ENCODE measurements around the gene IGF2BP3.

IGF2BP3 gene

GRCh38 chr7:23472046-23472445 lies 1.8 kb upstream of the IGF2BP3 start:
- DNase-seq (ENCODE audit: low read depth in 2 of 2), result no peak

DNA sequence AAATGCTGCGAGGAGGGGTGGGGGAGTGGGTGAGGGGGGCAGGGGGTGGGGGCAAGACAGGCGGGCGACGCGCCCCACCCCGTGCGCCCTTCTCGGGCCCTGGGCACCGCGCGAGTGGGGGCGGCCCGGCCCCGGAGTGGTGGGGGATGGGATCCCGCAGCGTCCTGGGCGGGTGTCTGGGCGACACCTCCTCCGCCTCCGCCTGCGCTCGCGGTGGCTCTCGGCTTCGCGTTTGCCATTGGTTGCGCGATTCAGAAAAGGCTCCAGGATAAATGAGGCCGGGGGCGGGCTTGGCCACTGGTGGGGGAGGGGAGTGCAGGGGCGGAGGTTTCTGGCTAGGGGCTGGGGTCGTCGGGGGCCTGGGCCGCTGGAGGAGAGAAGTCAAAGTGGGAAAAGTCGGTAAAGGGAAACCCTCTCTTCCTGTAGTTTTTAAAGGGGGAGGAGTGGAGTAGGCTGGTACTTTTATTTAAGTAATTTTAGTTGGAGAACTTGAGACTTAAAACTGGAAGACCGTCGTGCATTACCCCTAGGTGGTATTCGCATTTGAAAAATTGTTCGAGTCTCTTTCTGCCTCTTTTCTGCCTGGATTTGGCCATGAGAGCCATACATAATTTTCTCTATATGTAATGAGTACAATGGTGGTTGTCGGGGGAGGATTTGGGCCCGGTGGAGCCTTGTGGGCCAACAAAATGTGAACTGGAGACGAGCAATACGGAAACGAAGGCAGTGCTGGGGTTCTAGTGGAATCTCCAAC lies 992 bp upstream of the IGF2BP3 start:
- DNase-seq (ENCODE audit: low read depth in 2 of 2), result peak in 1 of 2 donors; percentile 23

- DNase-seq (ENCODE audit: low read depth in 2 of 2), result no peak
These were observed 385 bp downstream of the IGF2BP3 start for GRCh38 chr7:23469961-23470250.

- peak in 1 of 2 donors; percentile 12 for DNase-seq (ENCODE audit: low read depth in 2 of 2)
These were observed 936 bp downstream of the IGF2BP3 start for GRCh38 chr7:23469150-23469960.

DNA sequence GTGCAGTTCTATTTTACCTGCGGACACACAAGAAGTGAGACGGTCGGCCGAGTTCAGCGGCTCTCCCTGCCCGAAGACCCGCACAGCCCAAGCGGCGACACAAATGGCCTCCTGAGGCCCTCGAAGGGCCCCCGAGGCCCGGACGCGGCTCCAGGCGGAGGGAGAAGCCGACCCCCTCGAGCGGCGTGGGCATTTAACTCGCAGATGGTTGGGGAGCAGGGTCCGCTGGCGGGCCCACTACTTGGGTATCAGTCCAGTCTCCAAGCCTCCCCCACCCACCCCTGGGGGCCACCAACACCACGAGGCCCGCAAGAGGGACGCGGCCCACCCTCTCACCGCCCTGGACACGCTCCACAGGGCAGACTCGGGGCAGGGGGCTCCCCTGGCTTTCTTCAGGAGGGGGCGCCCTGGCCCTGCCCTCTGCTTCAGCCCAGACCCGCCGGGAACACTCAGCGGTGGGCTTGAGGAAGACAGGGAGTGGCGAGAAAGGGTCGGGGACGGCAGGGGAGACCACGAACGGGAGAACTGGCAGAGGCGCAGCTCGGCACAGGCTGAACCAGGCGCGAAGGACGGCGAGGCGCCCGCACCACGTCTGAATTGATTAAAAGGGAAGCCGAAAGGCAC lies 1.7 kb downstream of the IGF2BP3 start:
- peak in 1 of 2 donors; percentile 7 for DNase-seq (ENCODE audit: low read depth in 2 of 2)

GRCh38 chr7:23467806-23468525 lies 2.3 kb downstream of the IGF2BP3 start:
- peak in 1 of 2 donors; percentile 11 for DNase-seq (ENCODE audit: low read depth in 2 of 2)

DNA sequence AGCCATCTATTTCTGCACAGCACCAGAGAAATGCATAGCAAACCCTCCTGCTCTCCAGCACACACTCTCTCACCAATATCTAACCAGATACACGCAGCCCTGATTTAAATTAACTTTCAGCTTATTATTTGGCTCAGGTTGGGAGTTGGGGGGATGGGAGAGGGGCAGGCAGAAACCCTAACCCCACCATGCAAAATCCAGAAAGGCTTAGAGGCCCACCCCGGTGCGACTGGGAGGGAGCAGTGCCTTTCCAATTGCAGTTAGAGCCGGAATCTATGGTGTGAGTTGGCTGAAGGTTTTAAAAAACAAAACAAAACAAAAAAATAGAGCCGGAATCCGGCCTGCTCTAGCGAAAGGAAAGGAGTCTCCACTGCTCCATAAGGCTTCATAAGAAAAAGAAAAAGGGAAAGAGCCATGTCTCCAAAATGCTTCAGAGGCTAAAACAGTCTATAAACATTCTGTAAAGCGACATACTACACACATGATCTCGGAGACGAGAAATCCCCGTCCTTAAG lies 2.9 kb downstream of the IGF2BP3 start:
- DNase-seq (ENCODE audit: low read depth in 2 of 2), result no peak

DNA sequence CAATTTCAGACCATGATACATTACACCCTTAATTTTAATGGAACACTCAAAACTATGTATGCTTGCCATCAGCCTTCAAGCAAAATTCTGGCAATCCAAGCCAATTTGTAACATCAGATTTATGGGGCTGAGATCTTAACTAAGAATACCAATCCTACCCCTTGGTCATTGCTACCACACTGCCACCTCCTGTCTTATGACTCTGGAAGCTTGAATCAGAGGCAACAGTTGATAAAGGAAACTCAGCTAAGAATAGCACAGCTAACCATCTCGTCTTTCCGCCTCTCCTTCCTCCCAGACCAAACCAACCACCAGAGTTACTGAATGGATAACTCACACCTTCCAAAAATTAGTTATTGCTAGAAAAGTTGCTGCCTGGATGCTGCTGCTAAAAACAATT lies 7.4 kb downstream of the IGF2BP3 start:
- DNase-seq (ENCODE audit: low read depth in 2 of 2), result no peak

DNA sequence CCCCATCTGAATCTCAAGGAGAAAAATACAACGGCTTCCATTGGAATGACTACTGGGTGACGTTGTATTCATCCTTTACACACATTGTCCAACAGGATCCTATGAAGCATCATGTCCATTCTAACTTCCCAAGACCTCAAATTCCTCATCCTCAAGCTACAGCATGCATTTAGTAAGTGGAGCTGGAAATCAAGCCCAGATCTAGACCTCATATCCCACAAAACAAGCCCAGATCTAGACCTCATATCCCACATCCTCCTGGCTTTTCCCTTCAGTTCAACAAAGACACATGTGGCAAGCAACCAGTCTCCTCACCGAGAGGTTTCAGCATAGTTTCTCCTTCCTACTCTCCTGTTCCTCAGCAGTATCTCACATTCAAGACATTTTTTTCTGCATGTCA lies 12.2 kb downstream of the IGF2BP3 start:
- no peak for DNase-seq (ENCODE audit: low read depth in 2 of 2)

DNA sequence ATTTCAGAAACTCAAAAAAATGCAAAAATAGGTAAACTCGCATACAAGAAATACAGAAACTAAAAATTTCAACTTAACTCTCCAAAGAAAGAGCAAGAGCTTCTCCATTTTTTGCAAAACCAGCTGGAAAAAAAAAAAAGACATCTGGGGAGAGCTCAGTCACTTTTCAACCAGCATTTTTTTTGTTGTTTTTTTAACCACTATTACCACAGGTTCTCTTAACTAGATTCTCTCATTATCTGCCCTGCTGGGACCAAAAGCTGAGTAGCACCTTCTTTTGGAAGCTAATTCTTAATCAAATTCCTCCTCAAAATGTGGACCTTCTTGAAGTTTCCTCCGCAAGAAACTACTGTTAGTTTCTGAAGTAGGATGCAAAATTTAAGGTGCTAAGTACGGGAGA lies 14.2 kb downstream of the IGF2BP3 start:
- DNase-seq (ENCODE audit: low read depth in 2 of 2), result no peak

GRCh38 chr7:23454881-23455526 lies 15.3 kb downstream of the IGF2BP3 start:
- DNase-seq (ENCODE audit: low read depth in 2 of 2), result no peak

- DNase-seq (ENCODE audit: low read depth in 2 of 2), result no peak
These were observed 19.8 kb downstream of the IGF2BP3 start for GRCh38 chr7:23450518-23450917.

GRCh38 chr7:23449941-23450340 lies 20.4 kb downstream of the IGF2BP3 start:
- no peak for DNase-seq (ENCODE audit: low read depth in 2 of 2)

- DNase-seq (ENCODE audit: low read depth in 2 of 2), result no peak
These were observed 25.0 kb downstream of the IGF2BP3 start for GRCh38 chr7:23445326-23445725.

DNA sequence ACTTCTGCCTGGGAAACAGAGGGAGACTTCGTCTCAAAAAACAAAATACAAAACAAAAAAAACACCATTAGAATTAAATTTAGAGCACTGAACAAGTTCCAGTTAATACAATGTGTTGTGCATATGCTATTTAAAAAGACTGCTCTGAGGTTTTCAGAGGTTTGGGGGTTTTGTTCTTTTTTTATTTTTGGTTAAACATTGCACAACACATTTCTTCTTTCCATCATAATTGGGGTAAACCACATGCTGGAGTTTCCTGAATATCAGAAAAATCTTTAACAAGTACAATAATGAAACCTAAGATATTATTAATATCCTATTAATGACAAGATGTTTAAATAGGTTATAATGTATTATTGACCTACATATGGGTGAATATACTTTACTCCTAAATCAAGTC lies 26.3 kb downstream of the IGF2BP3 start:
- no peak for DNase-seq (ENCODE audit: low read depth in 2 of 2)

DNA sequence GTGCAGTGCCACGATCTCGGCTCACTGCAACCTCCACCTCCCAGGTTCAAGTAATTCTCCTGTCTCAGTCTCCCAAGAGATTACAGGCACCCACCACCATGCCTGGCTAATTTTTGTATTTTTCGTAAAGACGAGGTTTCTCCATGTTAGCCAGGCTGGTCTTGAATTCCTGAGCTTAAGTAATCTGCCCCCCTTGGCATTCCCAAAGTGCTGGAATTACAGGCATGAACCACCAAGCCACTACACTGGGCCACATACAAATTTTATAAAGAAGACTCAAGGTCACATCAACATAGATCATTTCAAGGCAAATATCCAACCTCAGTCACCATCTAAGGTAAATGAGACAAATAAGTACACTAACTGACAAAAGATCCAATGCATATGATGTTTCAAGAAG lies 32.1 kb downstream of the IGF2BP3 start:
- no peak for DNase-seq (ENCODE audit: low read depth in 2 of 2)

GRCh38 chr7:23434147-23434917 lies 36.0 kb downstream of the IGF2BP3 start:
- DNase-seq (ENCODE audit: low read depth in 2 of 2), result no peak

- DNase-seq (ENCODE audit: low read depth in 2 of 2), result no peak
These were observed 38.5 kb downstream of the IGF2BP3 start for GRCh38 chr7:23431702-23432199.

DNA sequence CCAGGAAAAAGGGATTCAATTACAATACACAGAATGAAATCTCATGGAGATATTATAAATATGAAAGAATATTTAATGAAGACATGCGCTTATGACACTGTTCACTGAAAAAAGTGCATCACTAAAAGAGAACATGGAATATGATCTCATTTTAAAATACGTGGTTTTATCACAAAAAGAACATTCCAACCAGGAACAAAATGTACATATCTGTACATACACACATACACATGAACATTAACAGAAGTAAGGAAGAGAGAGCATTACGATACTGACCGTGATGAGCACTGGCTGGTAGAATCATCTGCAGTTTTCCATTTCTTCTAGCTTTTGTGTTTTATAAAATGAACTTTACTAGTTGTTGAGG lies 39.4 kb downstream of the IGF2BP3 start:
- no peak for DNase-seq (ENCODE audit: low read depth in 2 of 2)

- no peak for DNase-seq (ENCODE audit: low read depth in 2 of 2)
These were observed 43.4 kb downstream of the IGF2BP3 start for GRCh38 chr7:23426876-23427275.

- no peak for DNase-seq (ENCODE audit: low read depth in 2 of 2)
These were observed 47.4 kb downstream of the IGF2BP3 start for GRCh38 chr7:23422909-23423308.

Measured in stimulated activated CD4-positive, alpha-beta T cell treated with anti-CD3 and anti-CD28 coated beads, Interleukin-4, amount 100 ng/mL, for 48 hours (primary cell).